Psoas muscle (tissue), 8 donors: ENCODE data around the gene ETNK1. TPM values are rescaled to one million over a fixed set of nuclear protein-coding genes. Genes with fewer than 3 reads are reported as not detected.

Experiments
- ATAC-seq, 4 donors: fragments of 200-7000 bp; cut with Tn5 transposase; one replicate each; pipeline ENCODE4 v1.9.1; 2020; ENCODE audit warnings: moderate library complexity in 3 of 4, mild to moderate bottlenecking in 2 of 4
- DNase-seq, 2 donors: peaks; one replicate each; pipeline ENCODE4 v3.0.0-alpha.2; 2020
- H3K27ac ChIP-seq: fragments of 200-600 bp; one replicate; pipeline ENCODE4 v1.8.0; 2022
- H3K27me3 ChIP-seq, 3 donors: fragments of 200-600 bp in 1 of 3; one replicate each; pipeline versions ENCODE4 v1.6.1 to v1.8.0; 2013 to 2022; ENCODE audit warnings: low read length in 2 of 3, mild to moderate bottlenecking in 2 of 3, moderate library complexity in 1 of 3; ENCODE audit not compliant: insufficient read depth in 3 of 3
- H3K36me3 ChIP-seq, 2 donors: fragments of 200-600 bp in 1 of 2; one replicate each; pipeline versions ENCODE4 v1.6.1 to v1.8.0; 2013 to 2022; ENCODE audit warnings: low read depth in 1 of 2, mild to moderate bottlenecking in 1 of 2, moderate library complexity in 1 of 2; ENCODE audit not compliant: insufficient read depth in 1 of 2
- H3K4me1 ChIP-seq: fragments of 200-600 bp; one replicate; pipeline ENCODE4 v1.8.0; 2022
- H3K4me3 ChIP-seq: fragments of 200-600 bp; one replicate; pipeline ENCODE4 v1.8.0; 2022; ENCODE audit warnings: mild to moderate bottlenecking
- H3K9me3 ChIP-seq: fragments of 200-600 bp; one replicate; pipeline ENCODE4 v1.8.0; 2022
- WGBS, 3 donors: extraction: QIAGEN DNeasy Blood & Tissue Kit; methylation state at CpG; one replicate each; pipeline versions ENCODE4 v1.1.6 to v1.1.7; 2013; 5-methylcytosine and 5-hydroxymethylcytosine counted together
- intact Hi-C, 2 donors: fragments of 100-400 bp; cut with DNase I; formaldehyde crosslinking; loops; one replicate each; pipeline versions ENCODE4 v1.11.0 to v1.14.2; 2022
- polyA plus RNA-seq, 3 donors: library from polyadenylated mRNA; stranded (reverse); fragments of 200-250 nt; gene quantifications; one replicate each; pipeline ENCODE4 v1.2.3, GENCODE V29; 2013
- total RNA-seq, 4 donors: library from RNA; stranded (reverse); fragmentation: NEBNext Ultra II Directional in 2 of 4; extraction: Animal tissue kit (Norgen Biotek cat#: 25700) in 2 of 4; gene quantifications; one replicate each; pipeline versions ENCODE4 v1.2.1 to v1.2.4, GENCODE V29; 2021 to 2023
- TF ChIP-seq, protein P1 (sequence below): fragments of 200-600 bp; IDR thresholded peaks from one replicate; pipeline ENCODE4 v1.8.0; 2022; ENCODE audit warnings: antibody characterized with exemption
- donor health status: healthy with polysubstance abuse.
- donor health status: DM: no; HTN: no; CAD: no; lungs with moderate emphysema.
- donor health status: Bipolar disorder and iron deficiency.
- donor health status: healthy.
- donor health status: DM: yes; HTN: yes; CAD: no.
- donor health status: DM: no; HTN: no; CAD: no.
- donor health status: DM: no; HTN: no; CAD: no.
- donor health status: DM: yes; HTN: yes; CAD: no.

The ETNK1 gene
- total and polyA plus RNA-seq, 7 donors, result 2.6 to 13.2 (median 8.7) TPM

DNA sequence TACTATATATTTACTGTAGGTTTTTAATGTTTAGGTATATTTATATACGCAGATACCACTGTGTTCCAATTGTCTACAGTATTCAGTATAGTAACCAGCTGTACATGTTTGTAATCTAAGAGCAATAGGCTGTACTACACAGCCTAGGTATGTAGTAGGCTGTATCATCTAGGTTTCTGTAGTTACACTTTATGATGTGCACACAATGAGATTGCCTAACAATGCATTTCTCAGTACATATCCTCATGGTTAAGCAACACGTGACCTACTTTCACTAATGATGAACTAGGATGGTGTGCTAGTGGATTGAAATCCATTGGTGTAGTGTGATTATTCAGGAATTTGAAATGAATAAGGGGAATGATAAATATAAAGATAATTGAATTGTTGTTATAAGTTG, 77.7 kb downstream of the ETNK1 start:
- Histone ChIP-seq H3K4me3 (no peak overlapping the region), H3K9me3 (no peaks in the 10 kb centered on the region), H3K36me3 (no peaks in the 10 kb centered on the region), H3K4me1 (no peaks in the 10 kb centered on the region), H3K27me3 (no peaks in the 10 kb centered on the region), H3K27ac (no peak overlapping the region)
- no peak for ATAC-seq
- no peak for DNase-seq
- TF ChIP-seq, protein P1, sequence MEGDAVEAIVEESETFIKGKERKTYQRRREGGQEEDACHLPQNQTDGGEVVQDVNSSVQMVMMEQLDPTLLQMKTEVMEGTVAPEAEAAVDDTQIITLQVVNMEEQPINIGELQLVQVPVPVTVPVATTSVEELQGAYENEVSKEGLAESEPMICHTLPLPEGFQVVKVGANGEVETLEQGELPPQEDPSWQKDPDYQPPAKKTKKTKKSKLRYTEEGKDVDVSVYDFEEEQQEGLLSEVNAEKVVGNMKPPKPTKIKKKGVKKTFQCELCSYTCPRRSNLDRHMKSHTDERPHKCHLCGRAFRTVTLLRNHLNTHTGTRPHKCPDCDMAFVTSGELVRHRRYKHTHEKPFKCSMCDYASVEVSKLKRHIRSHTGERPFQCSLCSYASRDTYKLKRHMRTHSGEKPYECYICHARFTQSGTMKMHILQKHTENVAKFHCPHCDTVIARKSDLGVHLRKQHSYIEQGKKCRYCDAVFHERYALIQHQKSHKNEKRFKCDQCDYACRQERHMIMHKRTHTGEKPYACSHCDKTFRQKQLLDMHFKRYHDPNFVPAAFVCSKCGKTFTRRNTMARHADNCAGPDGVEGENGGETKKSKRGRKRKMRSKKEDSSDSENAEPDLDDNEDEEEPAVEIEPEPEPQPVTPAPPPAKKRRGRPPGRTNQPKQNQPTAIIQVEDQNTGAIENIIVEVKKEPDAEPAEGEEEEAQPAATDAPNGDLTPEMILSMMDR, result no peak
- 68 to 97% (median 95%) methylated on average over 2 of the region's 2 CpGs for WGBS, 3 donors
- intact Hi-C loops, result no loop called here

DNA sequence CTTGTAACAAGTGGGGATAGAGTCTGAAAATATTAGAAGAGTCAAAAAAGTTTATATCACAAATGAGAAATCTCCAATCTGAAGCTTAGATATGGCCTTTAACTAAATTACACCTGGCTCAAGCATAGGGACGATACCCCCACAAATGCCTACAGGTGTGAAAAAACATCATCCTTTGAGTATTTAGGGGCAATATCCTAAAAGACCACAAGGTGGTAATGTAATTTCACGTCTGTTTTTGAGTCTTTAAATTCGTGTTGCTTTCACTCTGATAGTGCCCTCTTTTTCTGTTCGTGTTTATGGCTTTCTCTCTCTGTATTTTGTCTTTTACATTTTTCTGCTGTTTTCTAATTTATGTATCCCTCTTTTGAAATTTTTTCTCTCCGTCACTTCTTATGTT, 84.3 kb downstream of the ETNK1 start:
- TF ChIP-seq, protein P1, result peak; percentile 27
- DNase-seq (no peak), ATAC-seq (no peak)
- no peaks in the 10 kb centered on the region for H3K9me3 ChIP-seq
- no peaks in the 10 kb centered on the region for H3K4me1 ChIP-seq
- H3K4me3 ChIP-seq, result no peak overlapping the region
- H3K36me3 ChIP-seq, result no peaks in the 10 kb centered on the region
- 22 to 32% (median 24%) methylated on average over 5 of the region's 5 CpGs for WGBS, 3 donors
- no peaks in the 10 kb centered on the region for H3K27me3 ChIP-seq
- intact Hi-C loops, result no loop called here
- no peak overlapping the region for H3K27ac ChIP-seq

DNA sequence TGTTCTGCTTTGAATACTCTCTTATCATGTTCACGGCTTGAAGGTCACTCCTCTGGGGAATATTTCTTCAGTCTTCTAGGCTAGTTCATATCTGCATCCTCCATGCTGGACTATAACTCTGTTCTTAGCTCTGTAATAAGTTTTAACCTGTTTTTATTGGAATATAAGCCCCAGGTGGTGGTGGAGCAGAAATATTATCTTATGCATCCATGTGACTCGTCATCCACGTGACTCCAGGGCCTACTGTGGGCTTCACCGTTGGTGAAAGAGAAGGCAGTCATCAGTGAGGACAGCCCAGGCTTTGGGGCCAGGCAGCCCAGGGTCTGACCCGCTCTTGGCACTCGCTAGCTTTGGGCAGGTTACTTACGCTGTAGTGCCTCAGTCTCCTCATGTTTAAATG, 87.1 kb downstream of the ETNK1 start:
- no peak for DNase-seq
- Histone ChIP-seq H3K9me3 (no peaks in the 10 kb centered on the region), H3K27me3 (no peaks in the 10 kb centered on the region), H3K36me3 (no peaks in the 10 kb centered on the region), H3K4me3 (no peak overlapping the region), H3K27ac (no peak overlapping the region), H3K4me1 (no peaks in the 10 kb centered on the region)
- TF ChIP-seq, protein P1, result no peak
- intact Hi-C loops, result no loop called here
- no peak for ATAC-seq
- 78 to 87% (median 85%) methylated on average over 7 of the region's 7 CpGs for WGBS, 3 donors

DNA sequence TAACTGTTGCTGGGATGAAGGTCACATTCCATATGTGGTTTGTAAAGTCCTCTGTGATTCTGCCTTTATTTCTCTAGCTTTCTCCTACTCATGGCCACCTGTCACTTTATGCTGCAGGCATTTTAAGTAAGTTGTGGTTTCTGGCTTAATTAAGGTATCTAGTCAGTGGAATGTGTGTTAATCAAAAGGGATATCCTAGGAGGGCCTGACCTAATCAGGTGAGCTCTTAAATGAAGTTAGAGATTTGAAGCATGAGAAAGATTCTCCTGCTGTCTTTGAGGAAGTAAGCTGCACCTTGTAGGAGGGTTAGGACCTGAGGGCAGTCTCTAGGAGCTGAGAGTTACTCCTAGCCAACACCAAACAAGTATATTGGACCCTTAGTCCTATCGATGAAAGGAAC, 90.3 kb downstream of the ETNK1 start:
- TF ChIP-seq, protein P1, result no peak
- no peaks in the 10 kb centered on the region for H3K4me1 ChIP-seq
- no peaks in the 10 kb centered on the region for H3K27me3 ChIP-seq
- WGBS, 3 donors, result 89 to 96% (median 92%) methylated on average over 1 of the region's 1 CpG
- no peak overlapping the region for H3K4me3 ChIP-seq
- no peak overlapping the region for H3K27ac ChIP-seq
- no peaks in the 10 kb centered on the region for H3K9me3 ChIP-seq
- DNase-seq (no peak), ATAC-seq (no peak)
- no peaks in the 10 kb centered on the region for H3K36me3 ChIP-seq
- intact Hi-C loops, result no loop called here

DNA sequence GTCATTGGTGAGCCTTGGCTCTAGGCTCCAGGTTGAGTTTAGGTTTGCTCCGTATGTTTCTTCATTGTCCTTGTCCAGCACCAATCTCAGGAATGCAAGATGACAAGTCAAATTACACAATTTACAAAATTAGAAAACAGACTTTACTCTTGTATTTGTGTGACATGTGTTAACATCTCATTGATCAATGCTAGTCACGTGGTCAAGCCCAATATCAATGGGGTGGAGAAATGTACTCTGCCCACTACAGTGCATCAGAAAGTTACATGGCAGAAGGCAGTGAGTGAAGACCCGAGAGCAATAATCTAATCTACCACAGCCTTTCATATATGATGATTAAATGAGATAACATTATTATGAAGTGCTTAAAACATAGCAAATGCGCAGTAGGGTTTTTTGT, 94.8 kb downstream of the ETNK1 start:
- no peak for ATAC-seq
- H3K36me3 ChIP-seq, result no peaks in the 10 kb centered on the region
- no peak for DNase-seq
- H3K4me3 ChIP-seq, result no peak overlapping the region
- no peaks in the 10 kb centered on the region for H3K9me3 ChIP-seq
- 84 to 90% (median 87%) methylated on average over 4 of the region's 4 CpGs for WGBS, 3 donors
- H3K27ac ChIP-seq, result no peak overlapping the region
- no peaks in the 10 kb centered on the region for H3K4me1 ChIP-seq
- intact Hi-C loops, result no loop called here
- TF ChIP-seq, protein P1, result no peak
- H3K27me3 ChIP-seq, result no peaks in the 10 kb centered on the region
